Islet precursor cell (in vitro differentiated cells): ENCODE results near the gene XRN1.
"Not testable (repeated sequence)": the region's sequence is repeated elsewhere in the genome, so short reads cannot be mapped to it uniquely, and the experiment has no call there.

Experiments used
- DNase-seq: peaks from one replicate; pipeline ENCODE4 v3.0.0-alpha.2; 2018

The XRN1 gene

DNA sequence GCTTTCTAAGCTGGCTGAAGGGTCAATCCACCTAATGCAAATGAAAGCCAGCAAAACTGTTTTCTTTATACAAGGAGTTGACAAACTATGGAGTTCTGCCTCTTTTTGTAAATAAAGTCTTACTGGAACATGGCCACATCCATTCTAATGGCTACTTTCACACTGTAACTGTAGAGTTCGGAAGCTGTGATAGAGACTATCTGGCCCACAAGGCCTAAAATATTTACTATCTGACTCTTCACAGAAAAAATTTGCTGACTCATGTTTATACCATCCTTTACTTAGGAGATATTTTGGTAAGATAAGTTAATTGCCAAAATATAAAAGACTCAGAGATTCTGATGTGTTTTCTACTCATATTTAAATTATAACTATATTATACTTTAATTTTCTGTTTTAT, 128.7 kb downstream of the XRN1 start:
- no peak for DNase-seq

DNA sequence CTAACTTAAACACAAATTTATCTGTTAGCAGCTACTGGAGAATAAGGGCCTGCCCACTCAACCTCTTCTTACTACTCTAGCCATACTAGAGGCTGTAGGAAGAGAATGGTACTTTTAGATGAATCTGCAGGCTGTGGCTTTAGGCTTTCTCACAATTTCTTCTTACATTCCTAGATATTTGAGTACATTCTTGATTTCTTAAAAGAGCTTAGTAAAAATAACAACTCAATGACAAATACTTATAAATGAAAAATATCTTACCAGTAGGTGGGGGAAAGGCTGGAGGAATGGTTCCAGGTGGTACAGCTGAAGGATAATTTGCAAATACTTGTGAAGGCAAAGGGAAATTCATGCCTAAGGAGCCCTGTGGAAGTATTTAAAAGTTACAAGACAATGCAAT, 129.5 kb downstream of the XRN1 start:
- no peak for DNase-seq

DNA sequence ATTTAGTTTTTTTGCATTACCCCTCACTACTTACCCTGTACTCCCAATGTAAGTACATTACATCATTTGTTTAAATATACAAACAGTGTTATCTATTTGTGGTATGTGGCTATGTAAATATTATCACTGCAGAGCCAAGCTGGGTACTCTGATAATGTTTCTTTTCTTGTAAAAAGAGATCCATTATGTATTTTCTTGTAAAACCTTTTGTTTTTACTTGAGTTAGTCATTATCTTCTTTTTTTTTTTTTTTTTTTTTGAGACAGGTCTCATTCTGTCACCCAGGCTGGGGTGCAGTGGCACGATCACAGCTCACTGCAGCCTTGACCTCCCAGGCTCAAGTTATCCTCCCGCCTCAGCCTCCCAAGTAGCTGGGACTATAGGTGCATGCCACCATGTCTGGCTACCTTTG, 131.9 kb downstream of the XRN1 start:
- DNase-seq: not testable (repeated sequence)

DNA sequence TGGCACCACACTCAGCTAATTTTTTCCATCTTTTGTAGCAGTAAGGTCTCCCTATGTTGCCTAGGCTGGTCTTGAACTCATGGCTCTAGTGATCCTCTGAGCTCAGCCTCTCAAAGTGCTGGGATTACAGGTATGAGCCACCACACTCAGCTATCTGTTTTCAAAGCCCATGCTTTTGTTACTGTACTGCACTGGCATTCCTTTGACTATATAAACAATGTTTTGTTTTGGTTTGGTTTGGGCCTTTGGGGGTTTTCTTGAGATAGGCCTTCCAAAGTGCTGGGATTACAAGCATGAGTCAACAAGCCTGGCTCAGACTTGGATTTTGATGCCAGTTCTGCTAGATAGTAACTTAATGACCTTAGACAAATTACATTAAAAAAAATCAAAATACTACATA, 132.8 kb downstream of the XRN1 start:
- no peak for DNase-seq

DNA sequence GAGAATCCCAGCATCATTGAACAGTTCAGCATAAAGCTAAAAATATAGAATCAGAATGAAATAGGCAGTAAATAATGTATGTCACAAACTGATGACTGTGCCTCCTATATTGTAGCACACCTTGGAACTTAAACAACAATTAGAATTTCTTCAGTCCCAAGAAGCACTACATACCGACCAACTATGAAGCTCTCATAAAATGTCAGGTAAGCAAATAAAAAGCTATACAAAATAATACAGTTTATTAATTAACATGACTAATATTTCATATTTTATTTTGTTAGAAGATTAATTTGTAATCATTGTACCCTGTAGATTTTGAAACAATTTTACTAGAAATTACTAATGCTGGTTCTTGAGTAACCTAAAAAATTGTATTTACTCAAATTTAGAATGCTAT, 137.4 kb downstream of the XRN1 start:
- no peak for DNase-seq

DNA sequence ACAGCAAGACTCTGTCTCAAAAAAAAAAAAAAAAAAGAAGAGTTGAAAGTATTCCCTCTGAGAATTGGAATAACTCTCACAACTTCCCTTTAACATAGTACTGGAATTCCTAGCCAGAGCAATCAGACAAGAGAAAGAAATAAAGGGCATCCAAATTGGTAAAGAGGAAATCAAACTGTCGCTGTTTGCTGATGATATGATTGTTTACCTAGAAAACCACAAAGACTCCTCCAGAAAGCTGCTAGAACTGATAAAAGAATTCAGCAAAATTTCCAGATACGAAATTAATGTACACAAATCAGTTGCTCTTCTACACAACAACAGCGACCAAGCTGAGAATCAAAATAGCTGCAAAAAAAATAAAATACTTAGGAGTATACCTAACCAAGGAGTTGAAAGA, 145.0 kb downstream of the XRN1 start:
- not testable (repeated sequence) for DNase-seq

DNA sequence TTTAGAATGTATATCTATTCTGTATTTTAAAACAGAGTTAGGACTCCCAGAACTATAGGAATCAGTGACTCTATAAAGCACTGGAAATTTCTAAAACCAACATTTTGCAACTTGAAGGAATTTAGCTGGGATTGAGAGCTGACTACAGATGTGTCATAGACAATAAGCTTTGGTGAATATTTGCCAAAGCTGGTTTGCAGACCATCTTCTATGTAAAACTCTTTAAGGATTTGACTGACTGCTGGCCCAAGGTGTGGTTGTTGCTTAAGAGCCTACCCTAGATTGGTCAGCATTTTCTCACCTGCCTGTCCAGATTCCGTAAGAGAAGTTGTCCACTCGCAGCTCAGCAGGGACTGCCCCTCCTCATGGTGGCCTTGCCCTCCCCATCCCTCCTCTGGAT, 149.2 kb downstream of the XRN1 start:
- DNase-seq: no peak

DNA sequence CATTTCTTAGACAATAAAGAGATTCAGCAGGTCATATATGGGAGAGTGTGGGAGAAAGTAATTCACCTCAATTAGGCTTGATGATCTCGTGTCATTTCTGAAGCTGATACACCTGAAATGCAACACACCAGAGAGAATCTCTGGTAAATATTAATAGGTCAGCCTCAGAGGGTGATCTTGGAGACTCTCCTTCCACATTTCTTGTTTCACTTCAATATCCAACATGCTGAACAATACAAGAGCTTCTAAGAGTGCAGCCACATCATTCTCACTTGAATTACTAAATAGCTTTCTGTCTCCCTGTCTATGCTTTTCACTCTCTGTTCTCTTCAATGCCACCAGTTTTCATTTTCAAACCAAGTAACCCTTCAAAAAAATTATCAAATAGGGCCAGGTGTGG, 151.3 kb downstream of the XRN1 start:
- no peak for DNase-seq

DNA sequence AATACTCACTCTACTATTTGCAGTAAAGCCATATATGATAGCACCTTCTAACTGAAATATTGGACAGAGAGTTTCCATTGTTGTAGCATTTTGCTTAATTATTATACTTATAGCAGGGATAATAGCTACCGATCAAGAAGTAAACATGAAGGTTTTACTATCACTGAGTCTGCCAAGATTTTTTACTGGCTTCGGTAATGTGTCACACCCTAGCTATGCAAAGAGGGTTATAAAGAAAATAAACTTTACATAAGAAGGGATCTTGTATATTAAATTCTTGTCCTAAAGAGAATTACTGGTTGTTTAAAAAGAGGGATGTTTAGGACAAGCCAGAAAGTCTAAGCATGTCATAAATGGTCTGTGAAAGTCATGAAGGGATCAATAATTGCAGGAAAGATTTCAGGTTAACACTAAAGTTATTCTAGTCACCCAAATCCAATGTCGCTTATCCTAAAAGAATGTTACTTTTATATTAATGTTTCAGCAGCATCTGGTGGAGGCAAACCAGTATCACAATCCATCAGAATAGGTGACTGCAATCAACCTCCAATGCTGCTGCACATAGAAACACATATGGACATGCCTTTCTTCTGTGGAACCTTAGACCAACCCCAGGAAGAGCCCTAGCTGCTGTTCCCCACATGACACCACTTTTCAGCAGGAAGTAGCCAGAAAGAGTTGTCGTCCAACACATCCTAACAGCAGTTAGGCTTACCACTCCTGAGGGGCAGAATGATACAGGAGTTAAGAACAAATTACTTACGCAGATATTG, 159.8 kb downstream of the XRN1 start:
- DNase-seq: no peak

DNA sequence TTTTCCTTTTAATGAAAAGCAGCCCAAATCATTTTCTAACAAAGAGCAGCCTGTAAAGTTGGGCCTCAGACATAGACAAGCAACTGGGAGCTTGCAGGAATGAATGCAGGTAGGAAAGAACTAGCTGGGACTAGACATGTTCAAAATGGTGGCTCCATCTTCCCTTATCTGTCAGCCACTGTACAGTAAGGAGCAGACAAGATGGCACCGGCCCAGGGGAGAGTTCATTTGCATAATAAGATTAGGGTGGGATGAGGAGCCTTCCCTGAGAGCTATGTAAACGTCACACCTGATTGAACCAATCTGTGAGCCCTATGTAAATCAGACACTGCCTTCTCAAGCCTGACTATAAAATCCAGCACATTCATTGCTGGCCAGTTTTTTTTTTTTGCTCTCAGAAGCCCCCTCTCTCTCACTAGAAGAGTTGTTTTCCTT, 162.7 kb downstream of the XRN1 start:
- DNase-seq: no peak

DNA sequence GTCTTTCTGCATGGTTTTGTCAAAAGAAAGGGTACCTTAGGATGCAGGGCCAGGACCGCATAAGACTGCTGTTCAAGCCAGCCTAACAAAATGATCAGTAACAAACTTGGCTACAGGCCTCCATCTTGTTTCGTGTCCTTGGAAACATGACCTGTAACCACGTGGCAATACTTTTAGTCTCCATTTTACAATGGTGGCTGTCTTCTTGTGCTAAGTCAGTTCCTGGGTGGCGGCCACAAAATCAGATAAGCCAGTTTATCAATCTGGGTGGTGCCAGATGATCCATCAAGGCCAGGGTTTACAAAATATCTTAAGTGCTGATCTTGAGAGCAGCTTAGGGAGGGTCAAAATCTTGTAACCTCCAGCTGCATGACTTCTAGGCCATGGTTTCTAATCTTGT, 165.3 kb downstream of the XRN1 start:
- no peak for DNase-seq

DNA sequence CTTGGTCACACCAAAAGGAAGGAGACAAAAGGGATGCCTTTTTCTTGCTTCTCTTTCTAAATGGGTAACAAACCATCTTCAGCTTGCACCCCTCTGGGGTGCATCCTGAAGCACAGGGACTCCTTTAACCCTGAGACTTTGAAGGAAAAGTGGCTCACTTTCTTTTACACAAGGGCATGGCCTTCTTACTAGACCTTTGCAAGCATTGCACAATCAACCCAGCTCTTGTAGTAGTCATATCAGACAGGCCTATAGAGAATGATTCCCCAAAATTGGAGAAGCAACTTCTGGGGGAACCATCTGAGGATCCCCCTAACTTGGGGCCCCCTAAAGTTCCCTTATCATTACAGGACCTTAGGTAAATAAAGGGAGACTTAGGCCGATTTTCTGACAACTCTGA, 166.4 kb downstream of the XRN1 start:
- no peak for DNase-seq

DNA sequence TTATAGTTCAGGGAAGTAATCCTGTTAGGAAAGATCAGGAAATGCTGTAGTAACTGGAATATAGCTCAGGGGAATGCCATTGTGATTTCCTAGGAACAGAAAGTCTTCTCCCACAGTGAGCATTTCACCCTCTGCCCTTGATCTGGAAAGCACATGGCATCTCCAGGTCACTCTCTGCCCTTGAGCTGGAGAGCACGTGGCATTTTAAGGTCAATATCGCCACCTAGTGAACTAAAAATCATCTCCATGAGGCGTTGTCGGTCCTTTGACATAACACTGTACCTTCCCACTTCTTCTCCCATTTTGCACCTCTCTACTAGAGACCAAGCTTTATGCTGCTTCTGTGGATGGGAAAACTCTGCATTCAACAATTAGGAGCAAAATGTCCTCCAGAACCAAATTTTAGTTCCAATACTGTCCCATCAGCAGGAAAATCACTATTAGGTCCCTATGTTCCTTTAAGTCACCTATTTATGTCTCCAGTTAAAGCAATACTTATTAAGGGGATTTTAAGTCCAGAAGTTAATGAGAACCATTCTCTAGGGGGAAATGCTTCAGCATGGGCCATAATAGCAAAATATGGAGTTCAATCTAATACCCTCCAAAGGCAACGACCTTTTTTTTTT, 167.8 kb downstream of the XRN1 start:
- peak; percentile 61 for DNase-seq

DNA sequence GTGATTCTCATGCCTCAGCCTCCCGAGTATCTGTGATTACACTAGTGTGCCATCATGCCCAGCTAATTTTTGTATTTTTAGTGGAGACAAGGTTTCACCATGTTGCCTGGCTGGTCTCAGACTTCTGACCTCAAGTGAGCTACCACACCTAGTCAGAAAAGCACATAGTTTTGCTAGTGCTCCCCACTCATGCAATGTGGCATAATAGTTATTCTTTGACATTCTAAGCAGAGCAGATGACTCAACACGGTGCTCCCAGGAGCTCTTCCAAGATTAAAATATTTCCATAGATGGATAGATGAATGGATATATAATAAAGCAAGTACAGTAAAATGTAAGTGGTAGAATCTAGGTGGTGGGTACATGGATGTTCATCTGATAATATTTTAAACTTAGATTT, 169.4 kb downstream of the XRN1 start:
- DNase-seq: no peak

DNA sequence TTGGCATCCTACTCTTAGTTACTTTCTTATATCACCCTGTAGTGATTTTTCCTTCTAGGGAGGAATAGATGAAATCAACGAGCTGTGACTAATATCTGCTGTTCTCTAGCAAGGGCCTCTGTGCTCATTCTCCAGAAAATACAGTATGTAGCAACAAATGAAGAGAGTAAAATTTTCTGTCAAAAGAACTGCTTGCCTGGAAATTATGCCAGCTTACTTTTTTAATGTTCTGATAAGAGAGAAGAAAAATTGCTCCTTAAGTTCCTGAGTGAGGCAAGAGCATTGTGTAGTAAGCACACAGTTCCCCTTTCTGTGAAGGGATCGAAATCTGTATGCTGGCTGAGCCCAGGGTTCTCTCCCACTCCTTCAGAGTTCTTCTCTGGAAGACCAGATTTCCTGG, 171.1 kb downstream of the XRN1 start:
- DNase-seq: no peak

DNA sequence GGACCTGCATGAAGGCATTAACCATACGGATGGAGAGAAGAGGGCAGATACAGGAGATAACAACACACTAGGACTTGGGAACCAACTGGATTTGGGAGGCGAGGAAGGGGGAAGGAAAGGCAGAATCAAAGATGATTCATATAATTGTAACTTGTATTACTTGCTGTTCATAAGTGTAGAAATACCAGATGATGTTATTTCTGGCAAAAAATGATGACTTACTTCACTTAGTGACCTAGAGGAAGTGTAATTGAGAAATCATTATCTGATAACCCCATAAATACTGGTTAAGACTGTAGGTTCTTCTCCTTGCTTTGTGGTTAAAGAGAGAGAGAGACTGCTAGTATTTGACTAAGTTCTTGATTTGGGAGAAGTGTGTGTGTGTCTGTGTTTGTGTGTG, 172.0 kb downstream of the XRN1 start:
- DNase-seq: no peak

DNA sequence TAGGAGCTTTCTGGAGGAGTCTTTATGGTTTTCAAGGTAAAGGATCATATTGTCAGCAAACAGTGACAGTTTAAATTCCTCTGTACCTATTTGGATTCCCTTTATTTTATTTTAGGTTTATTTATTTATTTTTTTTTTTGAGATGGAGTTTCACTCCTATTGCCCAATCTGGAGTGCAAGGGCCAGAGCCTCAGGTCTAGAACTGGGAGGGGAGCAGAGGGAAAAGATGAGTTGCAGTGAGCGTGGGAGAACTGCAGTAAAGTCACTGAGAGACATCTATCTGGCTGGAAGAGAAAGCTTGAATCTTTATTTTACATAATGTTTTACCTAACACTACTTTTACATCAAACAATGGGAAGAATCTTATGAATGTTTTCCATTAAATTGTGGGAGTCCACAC, 172.9 kb downstream of the XRN1 start:
- DNase-seq: no peak

DNA sequence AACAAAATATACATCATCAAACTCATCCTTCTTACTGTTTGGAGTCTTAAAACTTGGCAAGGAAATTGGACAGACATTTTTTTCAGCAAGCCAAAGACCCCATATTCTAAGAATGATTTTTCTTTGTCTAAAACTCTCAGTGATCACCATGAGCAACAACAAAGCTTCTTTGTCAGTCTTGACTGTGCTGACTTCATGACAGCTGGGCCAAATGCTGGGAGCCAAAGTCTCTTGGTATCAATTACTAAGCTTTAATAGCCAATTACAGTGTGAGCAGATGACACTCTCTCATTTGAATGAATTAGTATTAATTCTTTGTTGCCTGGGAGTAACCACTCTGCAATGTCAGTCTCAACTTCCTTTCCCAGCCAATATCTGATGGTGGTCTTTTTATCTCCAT, 174.3 kb downstream of the XRN1 start:
- DNase-seq: no peak

DNA sequence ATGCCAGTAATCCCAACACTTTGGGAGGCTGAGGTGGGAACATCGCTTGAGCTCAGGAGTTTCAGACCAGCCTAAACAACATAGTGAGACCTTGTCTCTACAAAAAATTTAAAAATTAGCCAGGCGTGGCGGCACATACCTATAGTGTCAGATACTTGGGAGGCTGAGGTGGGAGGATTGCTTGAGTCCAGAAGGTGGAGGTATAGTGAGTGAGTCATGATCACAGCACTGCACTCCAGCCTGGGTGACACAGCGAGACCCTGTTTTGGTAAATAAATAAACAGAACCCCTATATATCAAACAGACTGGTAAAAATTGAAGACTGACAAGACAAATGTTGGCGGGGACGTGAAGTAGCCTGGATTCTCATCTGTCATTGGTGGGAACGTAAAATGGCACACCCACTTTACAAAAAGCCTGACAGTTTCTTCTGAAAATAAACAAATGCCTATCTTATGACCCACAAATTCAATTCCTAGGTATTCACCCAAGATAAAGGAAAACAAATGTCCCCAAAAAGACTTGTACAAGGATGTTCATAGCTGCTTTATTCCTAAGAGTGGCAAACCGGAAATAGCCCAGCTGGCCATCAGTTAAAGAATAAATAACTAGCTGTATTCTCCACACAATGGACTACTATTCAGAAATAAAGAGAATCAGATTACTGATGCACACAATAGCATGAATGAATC, 175.5 kb downstream of the XRN1 start:
- DNase-seq: no peak

DNA sequence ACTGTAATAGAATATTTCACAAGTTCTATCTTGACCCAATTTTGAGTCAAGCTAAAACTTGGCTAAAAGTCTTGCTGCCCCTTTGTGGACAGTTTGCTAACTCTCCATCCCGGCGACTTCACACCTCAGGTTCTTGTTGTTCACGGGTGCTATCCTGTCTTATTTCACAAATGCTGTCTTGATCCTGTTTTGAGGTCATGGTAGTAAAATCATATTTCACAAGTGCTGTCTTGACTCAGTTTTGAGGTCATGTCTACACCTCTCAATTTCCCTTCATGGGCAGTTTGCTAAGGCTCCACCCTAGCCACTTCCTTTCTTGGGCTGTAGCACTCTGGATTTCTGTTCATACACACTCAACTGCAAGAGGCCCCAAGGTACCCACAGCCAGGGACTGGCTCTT, 177.4 kb downstream of the XRN1 start:
- no peak for DNase-seq

DNA sequence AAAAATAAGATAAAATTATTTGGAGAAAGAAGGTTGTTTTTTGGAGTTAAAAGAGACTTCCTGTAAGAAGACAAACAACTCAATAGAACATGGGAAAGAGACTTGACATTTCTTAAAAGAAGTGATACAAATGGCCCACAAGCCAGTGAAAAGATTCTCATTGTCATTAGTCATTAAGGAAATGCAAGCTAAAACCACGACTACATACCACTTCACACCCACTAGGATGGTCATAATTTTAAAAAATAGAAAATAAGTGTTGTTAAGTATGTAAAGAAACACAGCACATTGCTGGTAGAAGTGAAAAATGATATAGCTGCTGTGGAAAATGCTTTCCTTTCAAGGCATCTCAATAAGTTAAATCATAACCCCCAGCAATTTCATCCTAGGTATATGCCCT, 178.1 kb downstream of the XRN1 start:
- no peak for DNase-seq

DNA sequence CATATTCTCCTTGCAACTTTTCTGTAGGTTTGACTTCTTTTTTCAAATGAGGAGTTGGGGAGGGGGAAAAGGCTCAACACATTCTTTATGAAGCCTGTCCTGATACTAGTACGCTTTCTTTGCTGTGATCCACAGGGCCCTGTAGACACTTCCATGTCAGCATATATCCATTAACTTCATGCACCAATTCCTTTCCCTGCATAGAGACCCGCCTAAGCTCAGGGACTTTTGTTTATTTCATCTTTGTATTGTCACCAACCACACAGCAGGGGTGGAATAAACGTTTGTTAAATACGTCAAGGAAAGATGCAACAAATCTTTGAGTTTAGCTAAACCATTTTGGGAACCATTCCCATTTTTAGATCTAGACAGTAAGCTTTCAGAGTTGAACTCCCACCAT, 179.4 kb downstream of the XRN1 start:
- DNase-seq: no peak

DNA sequence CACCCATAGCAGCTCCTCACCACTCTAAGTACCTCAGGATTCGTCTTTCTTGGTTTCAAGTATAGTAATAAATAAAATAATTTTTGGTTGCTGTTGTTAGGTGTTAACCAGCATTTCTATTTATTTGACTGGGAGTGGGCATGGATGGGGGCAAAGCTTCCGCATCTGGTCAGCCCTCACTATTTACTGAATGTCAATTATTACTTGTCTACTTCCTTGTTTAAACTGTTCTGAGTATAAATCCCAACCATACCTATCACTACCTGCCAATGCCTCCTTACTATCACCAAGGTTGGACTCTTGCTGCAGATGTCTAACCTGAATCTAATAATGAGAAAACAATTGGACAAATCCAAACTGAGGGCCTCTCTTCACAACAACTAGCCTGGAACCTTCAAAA, 180.6 kb downstream of the XRN1 start:
- no peak for DNase-seq

DNA sequence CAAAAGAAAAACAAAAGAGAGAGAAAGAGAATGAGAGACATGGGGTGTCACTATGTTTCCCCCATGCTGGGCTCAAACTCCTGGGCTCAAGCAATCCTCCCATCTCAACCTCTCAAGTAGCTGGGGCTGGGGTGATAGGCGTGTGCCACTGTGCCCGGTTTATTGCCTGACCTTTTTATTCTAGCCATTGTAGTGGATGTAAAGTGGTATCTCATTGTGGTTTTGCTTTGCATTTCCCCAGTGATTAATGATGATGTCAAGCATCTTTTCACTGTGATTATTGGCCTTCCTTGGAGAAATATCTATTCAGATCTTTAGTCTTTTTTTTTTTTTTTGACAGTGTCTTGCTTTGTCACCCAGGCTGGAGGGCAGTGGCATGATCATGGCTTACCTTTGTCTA, 184.7 kb downstream of the XRN1 start:
- no peak for DNase-seq
